ENCODE data around the gene FBXW11. TPM values are rescaled to one million over a fixed set of nuclear protein-coding genes. Genes with fewer than 3 reads are reported as not detected.

FBXW11 gene
- total RNA-seq, 1 experiment from 2014 or later, result 52.0 TPM

- DNase-seq (ENCODE audit: low read depth, low spot score), result no peak
- H3K4me1 ChIP-seq (ENCODE audit: control insufficient read depth in 1 of 2, insufficient read depth in 2 of 2, low read length in 2 of 2), result peaks cover 3 to 13% of the 10 kb centered on the region in 2 experiments; a peak in 2 of 4 replicates
- no peak overlapping the region for H3K4me3 ChIP-seq (replicated peaks in 1 of 2; ENCODE audit: low read depth in 1 of 2, low read length in 2 of 2)
- no peak overlapping the region for H2AFZ ChIP-seq (ENCODE audit: low read depth, low read length, poor library complexity, severe bottlenecking)
- no peaks in the 10 kb centered on the region for H3K9me2 ChIP-seq (ENCODE audit: insufficient read depth)
- H3K9ac ChIP-seq (ENCODE audit: low read length), result no peak overlapping the region
- H4K20me1 ChIP-seq (ENCODE audit: insufficient read depth), result no peaks in the 10 kb centered on the region
- no peak overlapping the region for H3K27ac ChIP-seq (ENCODE audit: low read depth, low read length)
- no peaks in the 10 kb centered on the region for H3K9me3 ChIP-seq (ENCODE audit: control insufficient read depth in 1 of 2, insufficient read depth in 1 of 2, low read depth in 1 of 2, low read length in 2 of 2)
- H3K27me3 ChIP-seq (ENCODE audit: insufficient read depth, low read length), result no peaks in the 10 kb centered on the region
- H3K4me2 ChIP-seq (ENCODE audit: low read length), result no peak overlapping the region
- TF ChIP-seq CEBPB (IDR thresholded peaks at IDR 0.05; ENCODE audit: low read depth), result no peak
- TF ChIP-seq CBX3 (IDR thresholded peaks at IDR 0.05; ENCODE audit: low read depth), result no peak
- no peak for TF ChIP-seq SRF (IDR thresholded peaks at IDR 0.05; ENCODE audit: low read depth)
- no peak for TF ChIP-seq ELF1 (IDR thresholded peaks at IDR 0.05; ENCODE audit: borderline replicate concordance, low read depth)
- no peak for TF ChIP-seq CTCF (IDR thresholded peaks at IDR 0.05 in 2 of 3, conservative IDR thresholded peaks at IDR 0.05 in 1 of 3; ENCODE audit: borderline replicate concordance in 1 of 3, insufficient read depth in 1 of 3, low read depth in 2 of 3, low read length in 2 of 3)
- POLR2A ChIA-PET, result no interaction called here
- H3K79me2 ChIP-seq (ENCODE audit: insufficient read depth, low read length), result no peaks in the 10 kb centered on the region
- no TSS peak for BruUV-seq (replicated peaks)
- no peak for ATAC-seq
- intact Hi-C loops (cut with micrococcal nuclease), result no loop called here
- RAD21 ChIA-PET (ENCODE audit: low non-redundant PET in 1 of 2, low total read pairs in 2 of 2, uncharacterized antibody in 2 of 2, unreplicated experiment in 2 of 2), result no interaction called here
- CTCF ChIA-PET, result no interaction called here
- H3K36me3 ChIP-seq (ENCODE audit: control insufficient read depth in 1 of 2, insufficient read depth in 2 of 2, low read length in 2 of 2), result no peaks in the 10 kb centered on the region
Measured at GRCh38 chr5:171839112-171839511, 167.3 kb downstream of the FBXW11 start.

- DNase-seq (ENCODE audit: low read depth, low spot score) (no peak), ATAC-seq (no peak)
- Histone ChIP-seq H2AFZ (ENCODE audit: low read depth, low read length, poor library complexity, severe bottlenecking) (no peak overlapping the region), H4K20me1 (ENCODE audit: insufficient read depth) (no peaks in the 10 kb centered on the region), H3K4me1 (ENCODE audit: control insufficient read depth in 1 of 2, insufficient read depth in 2 of 2, low read length in 2 of 2) (peaks cover 3 to 13% of the 10 kb centered on the region in 2 experiments; a peak in 2 of 4 replicates), H3K9ac (ENCODE audit: low read length) (no peak overlapping the region), H3K9me2 (ENCODE audit: insufficient read depth) (no peaks in the 10 kb centered on the region), H3K27ac (ENCODE audit: low read depth, low read length) (no peak overlapping the region), H3K79me2 (ENCODE audit: insufficient read depth, low read length) (no peaks in the 10 kb centered on the region), H3K4me2 (ENCODE audit: low read length) (no peak overlapping the region), H3K36me3 (ENCODE audit: control insufficient read depth in 1 of 2, insufficient read depth in 2 of 2, low read length in 2 of 2) (no peaks in the 10 kb centered on the region), H3K27me3 (ENCODE audit: insufficient read depth, low read length) (no peaks in the 10 kb centered on the region), H3K4me3 (replicated peaks in 1 of 2; ENCODE audit: low read depth in 1 of 2, low read length in 2 of 2) (no peak overlapping the region), H3K9me3 (ENCODE audit: control insufficient read depth in 1 of 2, insufficient read depth in 1 of 2, low read depth in 1 of 2, low read length in 2 of 2) (no peaks in the 10 kb centered on the region)
- ChIA-PET POLR2A (no interaction called here), CTCF (no interaction called here), RAD21 (ENCODE audit: low non-redundant PET in 1 of 2, low total read pairs in 2 of 2, uncharacterized antibody in 2 of 2, unreplicated experiment in 2 of 2) (no interaction called here)
- intact Hi-C loops (cut with micrococcal nuclease), result no loop called here
- no TSS peak for BruUV-seq (replicated peaks)
- TF ChIP-seq POLR2AphosphoS5 (IDR thresholded peaks at IDR 0.05; ENCODE audit: low read depth, low read length), result no peak
- TF ChIP-seq EZH2 (IDR thresholded peaks at IDR 0.05), result no peak
- TF ChIP-seq ZNF274 (IDR thresholded peaks at IDR 0.05; ENCODE audit: low read depth, low read length), result no peak
- no peak for TF ChIP-seq ZFX (IDR thresholded peaks at IDR 0.05)
- TF ChIP-seq JUND (IDR thresholded peaks at IDR 0.05), result no peak
- TF ChIP-seq FOSL1 (IDR thresholded peaks at IDR 0.05; ENCODE audit: low read depth), result no peak
- no peak for TF ChIP-seq ZBTB33 (IDR thresholded peaks at IDR 0.05; ENCODE audit: extremely low read depth, insufficient replicate concordance, low read length)
- TF ChIP-seq CTCF (IDR thresholded peaks at IDR 0.05 in 2 of 3, conservative IDR thresholded peaks at IDR 0.05 in 1 of 3; ENCODE audit: borderline replicate concordance in 1 of 3, insufficient read depth in 1 of 3, low read depth in 2 of 3, low read length in 2 of 3), result no peak
- no peak for TF ChIP-seq MAX (IDR thresholded peaks at IDR 0.05)
- no peak for TF ChIP-seq SIN3A (IDR thresholded peaks at IDR 0.05; ENCODE audit: low read depth)
- no peak for TF ChIP-seq TCF7L2 (IDR thresholded peaks at IDR 0.05; ENCODE audit: borderline replicate concordance, extremely low read depth, insufficient read depth, insufficient read length)
- TF ChIP-seq CBX3 (IDR thresholded peaks at IDR 0.05; ENCODE audit: low read depth), result no peak
Measured at GRCh38 chr5:171838066-171838465, 168.4 kb downstream of the FBXW11 start.
